A673 (cell line): ENCODE results near the gene GAD2.

Experiments
- CTCF ChIP-seq: fragments of 300-800, 200-600 bp; sonication (generic); conservative IDR thresholded peaks from 2 replicates; pipeline ENCODE4 v1.5.1; 2017; ENCODE audit warnings: low read depth, mild to moderate bottlenecking, antibody characterized with exemption, low read length, moderate library complexity, mixed read lengths
- EZH2 ChIP-seq: fragments of 200-600 bp; sonication (generic); IDR thresholded peaks from 2 replicates; pipeline ENCODE4 v1.6.1; 2017; ENCODE audit warnings: borderline replicate concordance, low read depth, mild to moderate bottlenecking, mixed read lengths, antibody characterized with exemption, low read length; ENCODE audit not compliant: poor library complexity, severe bottlenecking

GRCh38 chr10:26291721-26292480 lies 75.3 kb downstream of the GAD2 start:
- TF ChIP-seq CTCF (no peak), EZH2 (no peak)
